HepG2 (cell line): ENCODE data around the gene TRAPPC12. TPM values are rescaled to one million over a fixed set of nuclear protein-coding genes. Genes with fewer than 3 reads are reported as not detected.

Source experiments
- ELF4 ChIP-seq: sonication (generic); formaldehyde crosslinking; IDR thresholded peaks from 2 replicates; pipeline ENCODE4 v1.5.0; 2020; ENCODE audit warnings: missing genetic modification reagents, mild to moderate bottlenecking, moderate library complexity, borderline replicate concordance
- FOXJ3 ChIP-seq: sonication (generic); formaldehyde crosslinking; IDR thresholded peaks from 2 replicates; pipeline ENCODE4 v1.4.0; 2020; ENCODE audit warnings: missing genetic modification reagents, mild to moderate bottlenecking, borderline replicate concordance
- KAT8 ChIP-seq: IDR thresholded peaks from 2 replicates; pipeline ENCODE4 v1.6.1; 2016; ENCODE audit warnings: missing genetic modification reagents, missing compliant biosample characterization
- MEIS1 ChIP-seq: sonication (generic); formaldehyde crosslinking; IDR thresholded peaks from 2 replicates; pipeline ENCODE4 v1.9.0; 2021; ENCODE audit warnings: mild to moderate bottlenecking, missing genetic modification reagents, moderate library complexity, borderline replicate concordance
- MYC ChIP-seq: sonication (generic); formaldehyde crosslinking; IDR thresholded peaks from 2 replicates; pipeline ENCODE4 v1.9.0; 2021; ENCODE audit warnings: missing genetic modification reagents, borderline replicate concordance
- NFKBIZ ChIP-seq: IDR thresholded peaks from 2 replicates; pipeline ENCODE4 v1.6.1; 2018; ENCODE audit warnings: missing genetic modification reagents, missing compliant biosample characterization
- NKX3-1 ChIP-seq: sonication (generic); formaldehyde crosslinking; IDR thresholded peaks from 2 replicates; pipeline ENCODE4 v1.5.0; 2020; ENCODE audit warnings: missing genetic modification reagents
- RBM22 ChIP-seq: fragments of 200-400 bp; formaldehyde crosslinking; optimal IDR thresholded peaks from 2 replicates; pipeline ENCODE3; 2017; ENCODE audit warnings: mild to moderate bottlenecking, low read length, moderate library complexity
- RXRA ChIP-seq: sonication (generic); formaldehyde crosslinking; IDR thresholded peaks from 2 replicates; pipeline ENCODE4 v1.5.1; 2020; ENCODE audit warnings: missing genetic modification reagents
- SNAPC4 ChIP-seq: sonication (generic); formaldehyde crosslinking; IDR thresholded peaks from 2 replicates; pipeline ENCODE4 v1.4.0; 2020; ENCODE audit warnings: mild to moderate bottlenecking, missing genetic modification reagents
- SPEN ChIP-seq: sonication (generic); formaldehyde crosslinking; IDR thresholded peaks from 2 replicates; pipeline ENCODE4 v1.5.1; 2020; ENCODE audit warnings: low read depth, mild to moderate bottlenecking, missing genetic modification reagents
- SRSF1 ChIP-seq: fragments of 200-400 bp; formaldehyde crosslinking; optimal IDR thresholded peaks from 2 replicates; pipeline ENCODE3; 2017; ENCODE audit warnings: mild to moderate bottlenecking, low read depth, low read length, moderate library complexity
- TFAP4 ChIP-seq: sonication (generic); IDR thresholded peaks from 2 replicates; pipeline ENCODE4 v1.6.1; 2016; ENCODE audit warnings: low read depth, borderline replicate concordance
- ZNF10 ChIP-seq: sonication (generic); formaldehyde crosslinking; IDR thresholded peaks from 2 replicates; pipeline ENCODE4 v1.4.0; 2020; ENCODE audit warnings: mild to moderate bottlenecking, low read depth, missing genetic modification reagents, borderline replicate concordance
- ZNF576 ChIP-seq: sonication (generic); formaldehyde crosslinking; IDR thresholded peaks from 2 replicates; pipeline ENCODE4 v1.4.0; 2020; ENCODE audit warnings: mild to moderate bottlenecking, missing genetic modification reagents
- ZNF687 ChIP-seq: sonication (generic); formaldehyde crosslinking; IDR thresholded peaks from 2 replicates; pipeline ENCODE4 v1.5.1; 2020; ENCODE audit warnings: mild to moderate bottlenecking, missing genetic modification reagents, moderate library complexity
- ZNF75D ChIP-seq: sonication (generic); formaldehyde crosslinking; IDR thresholded peaks from 2 replicates; pipeline ENCODE4 v1.8.1; 2023; ENCODE audit warnings: missing genetic modification reagents, mild to moderate bottlenecking, borderline replicate concordance
- polyA plus RNA-seq, 8 experiments: library from polyadenylated mRNA; depleted of rRNA in 3 of 8; stranded (reverse) in 7 of 8; unstranded in 1 of 8; fragments of >200 nt; fragmentation: Illumina TruSeq in 4 of 8; extraction: Trizol in 4 of 8; gene quantifications; 2 replicates each; pipeline versions ENCODE4 v1.2.1 to v1.2.3, GENCODE V29; 2011 to 2016; ENCODE audit warnings: low read depth in 4 of 8, missing spikeins in 1 of 8, mixed read lengths in 1 of 8; ENCODE audit not compliant: insufficient read depth in 1 of 8
- total RNA-seq, 5 experiments: library from RNA; depleted of rRNA; stranded (reverse); fragments of >200 nt; fragmentation: Illumina TruSeq; extraction: Trizol; gene quantifications; 2 replicates each; pipeline ENCODE4 v1.2.3, GENCODE V29; 2016; ENCODE audit warnings: low read depth in 1 of 5

The TRAPPC12 gene
- total and polyA plus RNA-seq, 2 of the 13 experiments (the other 11 are each of a cell fraction or from before 2014, with no cell fraction given) = 46.4 to 97.7 TPM

GRCh38 chr2:3523551-3524041, 144.1 kb downstream of the TRAPPC12 start (continued):
- no peak for TF ChIP-seq ZNF576
- TF ChIP-seq ZNF687 (CRISPR knock-in tag) = no peak
- no peak for TF ChIP-seq KAT8 (CRISPR knock-in tag)
- TF ChIP-seq RBM22 = no peak
- TF ChIP-seq SRSF1 = no peak
- peak; percentile 36; the same call in 1 of the 2 replicates for TF ChIP-seq RXRA
- TF ChIP-seq MYC = no peak
- no peak for TF ChIP-seq ZNF10
- no peak for TF ChIP-seq ELF4 (CRISPR knock-in tag)
- 0 out of 2 replicates have a peak, but pooled peaks have one; percentile 18 for TF ChIP-seq SNAPC4 (CRISPR knock-in tag)
- no peak for TF ChIP-seq ZNF75D (CRISPR knock-in tag)
- no peak for TF ChIP-seq TFAP4
- 0 out of 2 replicates have a peak, but pooled peaks have one; percentile 13 for TF ChIP-seq MEIS1 (CRISPR knock-in tag)
- no peak for TF ChIP-seq NKX3-1 (CRISPR knock-in tag)
- TF ChIP-seq SPEN (CRISPR knock-in tag) = no peak
- TF ChIP-seq FOXJ3 (CRISPR knock-in tag) = no peak
- TF ChIP-seq NFKBIZ (CRISPR knock-in tag) = no peak
